Measurements from ENCODE around the gene THRAP3. TPM values are rescaled to one million over a fixed set of nuclear protein-coding genes. Genes with fewer than 3 reads are reported as not detected.
A peak's percentile ranks its signal among the peaks of the same experiment; 100 is the strongest.

The THRAP3 gene
- total and polyA plus RNA-seq, 9 of the 15 experiments (the other 6 are each of a cell fraction or from before 2014, with no cell fraction given), result 66.2 to 135 (median 113) TPM

DNA sequence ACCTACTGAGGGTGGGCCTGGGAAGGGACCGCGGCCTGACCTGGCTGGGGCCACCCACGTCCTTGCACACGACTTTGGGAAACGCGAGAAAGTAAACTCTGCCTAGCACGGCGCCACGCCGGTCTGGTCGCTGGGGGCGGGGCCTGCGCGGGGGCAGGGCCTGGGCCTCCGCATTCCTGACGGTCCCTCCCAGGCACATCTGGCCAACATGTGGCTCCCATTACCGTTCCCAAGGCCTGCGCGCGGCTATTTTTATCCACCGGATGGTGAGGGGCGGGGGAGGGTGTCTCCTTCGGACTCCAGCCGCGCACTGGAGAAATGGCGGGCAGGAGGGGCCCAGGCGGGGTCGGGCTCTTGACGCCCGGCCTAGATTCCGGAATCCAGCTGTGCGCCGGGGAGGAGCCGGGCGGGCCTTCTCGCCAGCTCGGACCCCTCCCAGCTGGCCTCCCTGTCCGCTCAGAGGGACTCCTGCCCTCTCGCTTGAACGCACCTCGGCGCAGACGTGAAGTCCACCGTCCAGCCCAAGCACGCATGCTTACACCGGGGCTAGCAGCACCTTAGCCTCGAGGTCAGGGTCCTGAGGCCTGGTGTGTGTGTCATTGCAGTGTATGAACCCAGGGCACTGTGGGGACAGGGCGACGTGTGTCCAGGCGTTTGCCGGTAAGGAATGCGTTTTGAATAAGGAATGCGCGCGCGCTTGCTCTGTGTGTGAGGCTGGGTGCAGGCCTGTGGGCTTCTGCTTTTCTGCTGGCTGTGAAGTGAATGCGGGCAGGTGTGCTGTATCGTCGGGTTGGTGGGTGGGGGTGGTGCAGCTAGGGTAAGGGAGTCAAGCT is 97.1 kb downstream of the THRAP3 start (continued):
- no peak for TF ChIP-seq POLR2AphosphoS2 (IDR thresholded peaks at IDR 0.05; ENCODE audit: low read length)
- TF ChIP-seq CREB3L1 (IDR thresholded peaks at IDR 0.05; ENCODE audit: borderline replicate concordance, low read depth), result peak; percentile 91; the same call in 1 of the 2 replicates
- 0 out of 2 replicates have a peak, but pooled peaks have one; percentile 52 for TF ChIP-seq TARDBP (IDR thresholded peaks at IDR 0.05)
- peak; percentile 85 for TF ChIP-seq NR2C2 (CRISPR knock-in tag; IDR thresholded peaks at IDR 0.05)
- TF ChIP-seq NR2C2 (tag; IDR thresholded peaks at IDR 0.05), result peak; percentile 78
- TF ChIP-seq STAT5A (IDR thresholded peaks at IDR 0.05; ENCODE audit: borderline replicate concordance, low read length), result peak; percentile 33; the same call in 1 of the 2 replicates
- TF ChIP-seq ZNF609 (CRISPR knock-in tag; IDR thresholded peaks at IDR 0.05; ENCODE audit: borderline replicate concordance), result no peak
- TF ChIP-seq THRAP3 (IDR thresholded peaks at IDR 0.05; ENCODE audit: borderline replicate concordance), result no peak
- no peak for TF ChIP-seq WHSC1 (IDR thresholded peaks at IDR 0.05; ENCODE audit: low read length)
- peak; percentile 44 for TF ChIP-seq ZNF24 (IDR thresholded peaks at IDR 0.05)
- TF ChIP-seq ZNF77 (CRISPR knock-in tag; IDR thresholded peaks at IDR 0.05), result no peak
- peak; percentile 95 for TF ChIP-seq FOXK1 (CRISPR knock-in tag; IDR thresholded peaks at IDR 0.05; ENCODE audit: borderline replicate concordance)
- peak; percentile 71; the same call in 1 of the 2 replicates for TF ChIP-seq ZNF668 (CRISPR knock-in tag; IDR thresholded peaks at IDR 0.05)

Data from K562 (cell line).